HepG2 (cell line): ENCODE results near the gene PCGF2. TPM values are rescaled to one million over a fixed set of nuclear protein-coding genes. Genes with fewer than 3 reads are reported as not detected.

Experiments
- AGO2 ChIP-seq: fragments of 200-400 bp; formaldehyde crosslinking; optimal IDR thresholded peaks from 2 replicates; pipeline ENCODE3; 2017; ENCODE audit warnings: mild to moderate bottlenecking, low read depth, low read length, moderate library complexity
- CBX5 ChIP-seq: sonication (generic); formaldehyde crosslinking; IDR thresholded peaks from 2 replicates; pipeline ENCODE4 v1.4.0; 2020; ENCODE audit warnings: missing genetic modification reagents, borderline replicate concordance
- CCAR2 ChIP-seq: fragments of 200-400 bp; formaldehyde crosslinking; optimal IDR thresholded peaks from 2 replicates; pipeline ENCODE3; 2018; ENCODE audit warnings: low read depth, mild to moderate bottlenecking, low read length, moderate library complexity
- CEBPB ChIP-seq: IDR thresholded peaks from 2 replicates; pipeline ENCODE4 v1.6.1; 2011; ENCODE audit warnings: low read depth, low read length, improper control_type of control experiment, borderline replicate concordance
- HDAC2 ChIP-seq: sonication (generic); formaldehyde crosslinking; IDR thresholded peaks from 2 replicates; pipeline ENCODE4 v1.4.0; 2020; ENCODE audit warnings: missing genetic modification reagents
- HNRNPUL1 ChIP-seq: fragments of 200-400 bp; formaldehyde crosslinking; IDR thresholded peaks from 2 replicates; pipeline ENCODE4 v1.6.1; 2017; ENCODE audit warnings: low read depth, mild to moderate bottlenecking, low read length, moderate library complexity
- HOXD1 ChIP-seq: sonication (generic); formaldehyde crosslinking; IDR thresholded peaks from 2 replicates; pipeline ENCODE4 v1.5.0; 2020; ENCODE audit warnings: missing genetic modification reagents
- IRF9 ChIP-seq: sonication (generic); formaldehyde crosslinking; IDR thresholded peaks from 2 replicates; pipeline ENCODE4 v1.8.0; 2022; ENCODE audit warnings: missing genetic modification reagents, mild to moderate bottlenecking, borderline replicate concordance
- IRX3 ChIP-seq: sonication (generic); formaldehyde crosslinking; IDR thresholded peaks from 2 replicates; pipeline ENCODE4 v1.8.1; 2023; ENCODE audit warnings: mild to moderate bottlenecking, low read depth, missing genetic modification reagents, borderline replicate concordance
- NCOA5 ChIP-seq: sonication (generic); formaldehyde crosslinking; IDR thresholded peaks from 2 replicates; pipeline ENCODE4 v1.4.0; 2020; ENCODE audit warnings: missing genetic modification reagents
- NR2F6 ChIP-seq, 2 experiments: IDR thresholded peaks; 2 replicates each; pipeline ENCODE4 v1.6.1; 2016; ENCODE audit warnings: antibody characterized with exemption in 1 of 2, mild to moderate bottlenecking in 1 of 2
- PHB2 ChIP-seq: fragments of 450-650 bp; IDR thresholded peaks from 2 replicates; pipeline ENCODE4 v1.6.1; 2018; ENCODE audit not compliant: partially characterized antibody
- SMYD3 ChIP-seq: sonication (generic); formaldehyde crosslinking; IDR thresholded peaks from 2 replicates; pipeline ENCODE4 v1.8.1; 2023; ENCODE audit warnings: mild to moderate bottlenecking, missing genetic modification reagents
- TAF15 ChIP-seq: fragments of 200-400 bp; formaldehyde crosslinking; IDR thresholded peaks from one replicate; pipeline ENCODE4 v1.6.1; 2018; ENCODE audit warnings: mild to moderate bottlenecking, low read depth, low read length; ENCODE audit not compliant: poor library complexity, severe bottlenecking
- U2AF1 ChIP-seq: fragments of 200-400 bp; formaldehyde crosslinking; optimal IDR thresholded peaks from 2 replicates; pipeline ENCODE3; 2017; ENCODE audit warnings: mild to moderate bottlenecking, low read depth, low read length
- XRCC5 ChIP-seq: fragments of 200-400 bp; formaldehyde crosslinking; optimal IDR thresholded peaks from 2 replicates; pipeline ENCODE3; 2017; ENCODE audit warnings: mild to moderate bottlenecking, low read length
- ZC3H13 ChIP-seq: sonication (generic); formaldehyde crosslinking; IDR thresholded peaks from 2 replicates; pipeline ENCODE4 v1.8.1; 2023; ENCODE audit warnings: mild to moderate bottlenecking, missing genetic modification reagents, moderate library complexity
- ZNF124 ChIP-seq: sonication (generic); formaldehyde crosslinking; IDR thresholded peaks from 2 replicates; pipeline ENCODE4 v1.4.0; 2020; ENCODE audit warnings: missing genetic modification reagents
- ZNF224 ChIP-seq: sonication (generic); formaldehyde crosslinking; IDR thresholded peaks from 2 replicates; pipeline ENCODE4 v1.5.0; 2020; ENCODE audit warnings: mild to moderate bottlenecking, missing genetic modification reagents
- ZNF296 ChIP-seq: sonication (generic); formaldehyde crosslinking; conservative IDR thresholded peaks from 2 replicates; pipeline ENCODE4 v1.5.0; 2020; ENCODE audit warnings: mild to moderate bottlenecking, missing genetic modification reagents
- ZNF576 ChIP-seq: sonication (generic); formaldehyde crosslinking; IDR thresholded peaks from 2 replicates; pipeline ENCODE4 v1.4.0; 2020; ENCODE audit warnings: mild to moderate bottlenecking, missing genetic modification reagents
- ZNF598 ChIP-seq: sonication (generic); formaldehyde crosslinking; IDR thresholded peaks from 2 replicates; pipeline ENCODE4 v1.5.1; 2020; ENCODE audit warnings: mild to moderate bottlenecking, missing genetic modification reagents, borderline replicate concordance
- ZNF775 ChIP-seq: sonication (generic); formaldehyde crosslinking; IDR thresholded peaks from 2 replicates; pipeline ENCODE4 v1.4.0; 2020; ENCODE audit warnings: missing genetic modification reagents, mild to moderate bottlenecking, moderate library complexity, borderline replicate concordance
- ZNF83 ChIP-seq: sonication (generic); formaldehyde crosslinking; IDR thresholded peaks from 2 replicates; pipeline ENCODE4 v1.4.0; 2020; ENCODE audit warnings: missing genetic modification reagents, mild to moderate bottlenecking, borderline replicate concordance
- polyA plus RNA-seq, 8 experiments: library from polyadenylated mRNA; depleted of rRNA in 3 of 8; stranded (reverse) in 7 of 8; unstranded in 1 of 8; fragments of >200 nt; fragmentation: Illumina TruSeq in 4 of 8; extraction: Trizol in 4 of 8; gene quantifications; 2 replicates each; pipeline versions ENCODE4 v1.2.1 to v1.2.3, GENCODE V29; 2011 to 2016; ENCODE audit warnings: low read depth in 4 of 8, missing spikeins in 1 of 8, mixed read lengths in 1 of 8; ENCODE audit not compliant: insufficient read depth in 1 of 8
- total RNA-seq, 5 experiments: library from RNA; depleted of rRNA; stranded (reverse); fragments of >200 nt; fragmentation: Illumina TruSeq; extraction: Trizol; gene quantifications; 2 replicates each; pipeline ENCODE4 v1.2.3, GENCODE V29; 2016; ENCODE audit warnings: low read depth in 1 of 5
- TF ChIP-seq, protein P1 (sequence below): sonication (generic); formaldehyde crosslinking; IDR thresholded peaks from 2 replicates; pipeline ENCODE4 v1.4.0; 2020; ENCODE audit warnings: missing genetic modification reagents, low read depth, mild to moderate bottlenecking, borderline replicate concordance
- TF ChIP-seq, protein P2 (sequence below): IDR thresholded peaks from 2 replicates; pipeline ENCODE4 v1.6.1; 2016; ENCODE audit warnings: low read depth, borderline replicate concordance
- TF ChIP-seq, protein P3 (sequence below): sonication (generic); formaldehyde crosslinking; IDR thresholded peaks from 2 replicates; pipeline ENCODE4 v1.9.0; 2021; ENCODE audit warnings: missing genetic modification reagents, borderline replicate concordance

PCGF2 gene
- total and polyA plus RNA-seq, 2 of the 13 experiments (the other 11 are each of a cell fraction or from before 2014, with no cell fraction given): 11.6 to 29.4 TPM

- TF ChIP-seq CEBPB: no peak
- TF ChIP-seq ZNF296 (CRISPR knock-in tag): 0 out of 2 replicates have a peak, but pooled peaks have one; percentile 22
- TF ChIP-seq, protein P1, sequence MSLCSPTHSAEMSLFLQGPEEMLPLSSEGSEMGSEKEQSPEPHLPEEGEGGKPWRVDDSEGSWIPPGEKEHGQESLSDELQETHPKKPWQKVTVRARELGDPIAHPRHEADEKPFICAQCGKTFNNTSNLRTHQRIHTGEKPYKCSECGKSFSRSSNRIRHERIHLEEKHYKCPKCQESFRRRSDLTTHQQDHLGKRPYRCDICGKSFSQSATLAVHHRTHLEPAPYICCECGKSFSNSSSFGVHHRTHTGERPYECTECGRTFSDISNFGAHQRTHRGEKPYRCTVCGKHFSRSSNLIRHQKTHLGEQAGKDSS (CRISPR knock-in tag): peak; percentile 17; the same call in 1 of the 2 replicates
- no peak for TF ChIP-seq HNRNPUL1
- no peak for TF ChIP-seq HDAC2 (CRISPR knock-in tag)
- TF ChIP-seq NR2F6 (IDR thresholded peaks at IDR 0.05): no peak
- TF ChIP-seq NR2F6 (CRISPR knock-in tag; IDR thresholded peaks at IDR 0.05): no peak
- TF ChIP-seq SMYD3 (CRISPR knock-in tag): no peak
- no peak for TF ChIP-seq ZNF124 (CRISPR knock-in tag)
- TF ChIP-seq, protein P2, sequence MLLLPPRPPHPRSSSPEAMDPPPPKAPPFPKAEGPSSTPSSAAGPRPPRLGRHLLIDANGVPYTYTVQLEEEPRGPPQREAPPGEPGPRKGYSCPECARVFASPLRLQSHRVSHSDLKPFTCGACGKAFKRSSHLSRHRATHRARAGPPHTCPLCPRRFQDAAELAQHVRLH (CRISPR knock-in tag): 0 out of 2 replicates have a peak, but pooled peaks have one; percentile 2
- TF ChIP-seq IRX3 (CRISPR knock-in tag): no peak
- no peak for TF ChIP-seq U2AF1
- no peak for TF ChIP-seq HOXD1 (CRISPR knock-in tag)
- TF ChIP-seq ZNF598 (CRISPR knock-in tag): 0 out of 2 replicates have a peak, but pooled peaks have one; percentile 63
- peak; percentile 8 for TF ChIP-seq XRCC5
- no peak for TF ChIP-seq PHB2
- TF ChIP-seq ZNF83 (CRISPR knock-in tag): 0 out of 2 replicates have a peak, but pooled peaks have one; percentile 15
- TF ChIP-seq NCOA5 (CRISPR knock-in tag): no peak
- no peak for TF ChIP-seq ZNF775
- no peak for TF ChIP-seq IRF9 (CRISPR knock-in tag)
- TF ChIP-seq AGO2: peak; percentile 96
- no peak for TF ChIP-seq ZC3H13 (CRISPR knock-in tag)
- no peak for TF ChIP-seq CCAR2
- no peak for TF ChIP-seq TAF15
- TF ChIP-seq CBX5: 0 out of 2 replicates have a peak, but pooled peaks have one; percentile 2
- TF ChIP-seq, protein P3, sequence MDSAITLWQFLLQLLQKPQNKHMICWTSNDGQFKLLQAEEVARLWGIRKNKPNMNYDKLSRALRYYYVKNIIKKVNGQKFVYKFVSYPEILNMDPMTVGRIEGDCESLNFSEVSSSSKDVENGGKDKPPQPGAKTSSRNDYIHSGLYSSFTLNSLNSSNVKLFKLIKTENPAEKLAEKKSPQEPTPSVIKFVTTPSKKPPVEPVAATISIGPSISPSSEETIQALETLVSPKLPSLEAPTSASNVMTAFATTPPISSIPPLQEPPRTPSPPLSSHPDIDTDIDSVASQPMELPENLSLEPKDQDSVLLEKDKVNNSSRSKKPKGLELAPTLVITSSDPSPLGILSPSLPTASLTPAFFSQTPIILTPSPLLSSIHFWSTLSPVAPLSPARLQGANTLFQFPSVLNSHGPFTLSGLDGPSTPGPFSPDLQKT (CRISPR knock-in tag): no peak
- no peak; the same call in 1 of the 2 replicates for TF ChIP-seq ZNF224
- no peak for TF ChIP-seq ZNF576 (CRISPR knock-in tag)
These were observed 45.0 kb downstream of the PCGF2 start (continued) for GRCh38 chr17:38702916-38703741.
